Skeletal muscle satellite cell (primary cell): ENCODE data around the gene TTLL12.

Experiments
- H3K27me3 ChIP-seq: 2 replicates; pipeline ENCODE4 v1.7.0; 2013; ENCODE audit warnings: low read length; ENCODE audit not compliant: control insufficient read depth, insufficient read depth
- H3K36me3 ChIP-seq: 2 replicates; pipeline ENCODE4 v1.7.0; 2013; ENCODE audit warnings: mild to moderate bottlenecking, control low read depth, low read length; ENCODE audit not compliant: insufficient read depth
- H3K4me1 ChIP-seq: 2 replicates; pipeline ENCODE4 v1.7.0; 2013; ENCODE audit warnings: low read length; ENCODE audit not compliant: control insufficient read depth, insufficient read depth
- H3K4me2 ChIP-seq: 2 replicates; pipeline ENCODE4 v1.7.0; 2013; ENCODE audit warnings: mild to moderate bottlenecking, low read length
- H3K4me3 ChIP-seq: 2 replicates; pipeline ENCODE4 v1.7.0; 2013; ENCODE audit warnings: low read length
- H3K9ac ChIP-seq: 2 replicates; pipeline ENCODE4 v1.7.0; 2013; ENCODE audit warnings: mild to moderate bottlenecking, low read depth, low read length, moderate library complexity
- H3K9me3 ChIP-seq: replicated peaks from 2 replicates; pipeline ENCODE4 v1.7.0; 2013; ENCODE audit warnings: mild to moderate bottlenecking, control low read depth, low read length

The TTLL12 gene

DNA sequence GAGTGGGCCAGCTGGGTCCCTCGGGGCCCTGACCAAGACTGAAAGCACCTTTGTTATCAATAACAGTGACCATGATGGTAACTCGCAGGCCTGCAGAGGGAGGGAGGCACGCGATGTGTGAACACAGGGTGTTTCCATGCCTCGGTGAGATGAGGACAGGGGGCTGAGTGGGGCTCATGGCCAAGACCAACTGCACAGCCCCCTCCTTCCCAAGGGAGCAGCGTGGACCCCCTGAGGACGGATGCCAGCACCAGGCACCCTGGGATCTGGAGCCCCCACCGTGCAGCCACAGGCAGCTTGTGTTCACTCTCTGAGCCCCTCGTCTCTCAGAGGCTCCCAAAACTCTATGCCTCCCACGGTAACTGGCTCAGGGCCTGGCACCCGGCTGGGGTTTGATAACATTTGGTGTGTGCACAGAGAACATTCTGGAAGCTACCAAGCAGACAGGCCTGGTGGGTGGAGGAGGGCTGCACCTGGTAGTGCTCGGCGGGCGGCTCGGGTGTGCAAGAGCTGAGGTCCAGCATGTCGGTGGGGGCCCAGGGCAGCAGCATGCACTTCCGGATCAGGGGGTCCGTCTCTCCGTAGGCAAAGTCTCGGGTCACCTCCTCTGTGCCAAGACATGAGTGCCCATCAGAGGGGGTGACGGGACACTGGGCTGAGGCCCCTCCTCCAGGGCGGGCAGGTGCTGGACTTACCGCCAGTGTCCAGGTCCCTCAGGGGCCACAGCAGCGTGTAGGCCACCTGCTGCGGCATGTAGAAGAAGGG lies 7.6 kb downstream of the TTLL12 start:
- H3K4me2 ChIP-seq, result no peak overlapping the region
- peaks cover 27% of the 10 kb centered on the region for H3K36me3 ChIP-seq
- no peak overlapping the region for H3K4me3 ChIP-seq
- H3K4me1 ChIP-seq, result peaks cover 9% of the 10 kb centered on the region
- no peaks in the 10 kb centered on the region for H3K9me3 ChIP-seq
- H3K27me3 ChIP-seq, result no peaks in the 10 kb centered on the region
- no peak overlapping the region for H3K9ac ChIP-seq

DNA sequence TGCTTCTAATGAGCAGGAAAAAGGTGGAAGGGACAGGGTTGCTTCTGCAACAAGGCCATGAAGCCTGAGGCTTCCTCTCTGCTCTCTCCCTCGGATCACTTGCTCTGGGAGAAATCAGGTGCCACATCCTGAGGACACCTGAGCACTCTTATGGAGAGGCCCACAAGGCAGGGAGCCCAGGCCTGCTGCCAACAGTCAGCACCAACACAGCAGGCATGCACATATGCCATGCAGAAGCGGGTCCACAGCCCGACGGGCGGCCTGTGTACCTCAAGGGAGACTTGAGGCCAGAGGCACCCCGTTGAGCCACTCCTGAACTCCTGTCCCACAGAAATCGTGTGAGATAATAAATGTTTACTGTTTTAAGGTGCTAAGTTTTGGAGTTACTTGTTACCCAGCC lies 9.5 kb downstream of the TTLL12 start:
- H3K36me3 ChIP-seq, result peaks cover 34% of the 10 kb centered on the region
- no peak overlapping the region for H3K9ac ChIP-seq
- no peaks in the 10 kb centered on the region for H3K27me3 ChIP-seq
- no peak overlapping the region for H3K4me3 ChIP-seq
- H3K4me2 ChIP-seq, result no peak overlapping the region
- H3K4me1 ChIP-seq, result no peaks in the 10 kb centered on the region
- no peaks in the 10 kb centered on the region for H3K9me3 ChIP-seq

DNA sequence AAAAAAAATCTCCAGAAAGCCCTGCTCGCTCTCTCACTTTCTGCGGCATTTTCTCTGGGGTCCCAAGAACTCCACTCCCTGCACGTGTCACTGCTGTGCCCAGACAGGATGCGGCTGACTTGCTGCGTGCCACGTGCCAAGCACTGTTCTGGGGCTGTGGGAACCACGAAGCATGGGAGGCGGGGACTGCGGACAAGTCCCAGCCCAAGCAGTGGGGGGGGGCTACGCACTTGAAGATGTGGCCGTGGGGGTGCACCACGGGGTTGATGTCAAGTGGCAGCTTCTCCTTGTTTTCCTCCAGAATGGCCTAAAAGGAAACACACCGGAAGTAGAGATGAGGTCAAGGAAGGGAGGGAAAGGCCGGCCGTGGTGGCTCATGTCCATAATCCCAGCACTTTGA lies 10.8 kb downstream of the TTLL12 start:
- no peak overlapping the region for H3K9ac ChIP-seq
- no peak overlapping the region for H3K4me2 ChIP-seq
- no peak overlapping the region for H3K4me3 ChIP-seq
- no peaks in the 10 kb centered on the region for H3K9me3 ChIP-seq
- no peaks in the 10 kb centered on the region for H3K4me1 ChIP-seq
- no peaks in the 10 kb centered on the region for H3K27me3 ChIP-seq
- peaks cover 43% of the 10 kb centered on the region for H3K36me3 ChIP-seq

DNA sequence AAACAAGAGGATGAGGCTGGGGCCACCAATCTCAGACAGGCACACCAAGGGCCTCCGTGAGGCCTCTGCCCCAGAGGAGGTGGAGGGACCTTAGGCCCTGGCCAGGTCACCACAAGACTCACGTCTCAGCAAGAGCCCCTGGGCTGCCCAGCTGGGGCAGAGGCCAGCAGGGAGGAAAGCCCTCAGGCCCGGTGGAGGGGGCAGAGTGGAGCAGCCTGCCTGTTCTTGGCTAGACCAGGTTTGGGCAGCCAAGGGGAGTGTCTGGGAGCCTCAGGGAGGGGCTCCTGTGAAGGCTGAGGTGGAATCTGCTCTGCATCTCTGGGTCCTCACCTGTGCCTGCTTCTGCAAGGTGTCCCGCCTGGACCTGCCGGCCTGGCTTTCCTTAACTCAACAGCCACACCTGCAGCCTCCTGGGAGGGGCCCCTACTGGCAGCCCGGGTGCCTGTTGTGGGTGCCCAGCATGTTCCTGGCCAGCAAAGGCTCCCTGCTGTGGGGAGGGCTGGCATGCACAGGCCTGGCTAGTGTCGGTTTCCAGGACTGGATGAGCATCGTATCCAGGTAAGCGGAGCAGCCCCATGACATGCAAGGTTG lies 11.9 kb downstream of the TTLL12 start:
- no peak overlapping the region for H3K4me2 ChIP-seq
- no peak overlapping the region for H3K9ac ChIP-seq
- H3K36me3 ChIP-seq, result peaks cover 44% of the 10 kb centered on the region
- no peak overlapping the region for H3K4me3 ChIP-seq
- no peaks in the 10 kb centered on the region for H3K9me3 ChIP-seq
- no peaks in the 10 kb centered on the region for H3K4me1 ChIP-seq
- H3K27me3 ChIP-seq, result no peaks in the 10 kb centered on the region

DNA sequence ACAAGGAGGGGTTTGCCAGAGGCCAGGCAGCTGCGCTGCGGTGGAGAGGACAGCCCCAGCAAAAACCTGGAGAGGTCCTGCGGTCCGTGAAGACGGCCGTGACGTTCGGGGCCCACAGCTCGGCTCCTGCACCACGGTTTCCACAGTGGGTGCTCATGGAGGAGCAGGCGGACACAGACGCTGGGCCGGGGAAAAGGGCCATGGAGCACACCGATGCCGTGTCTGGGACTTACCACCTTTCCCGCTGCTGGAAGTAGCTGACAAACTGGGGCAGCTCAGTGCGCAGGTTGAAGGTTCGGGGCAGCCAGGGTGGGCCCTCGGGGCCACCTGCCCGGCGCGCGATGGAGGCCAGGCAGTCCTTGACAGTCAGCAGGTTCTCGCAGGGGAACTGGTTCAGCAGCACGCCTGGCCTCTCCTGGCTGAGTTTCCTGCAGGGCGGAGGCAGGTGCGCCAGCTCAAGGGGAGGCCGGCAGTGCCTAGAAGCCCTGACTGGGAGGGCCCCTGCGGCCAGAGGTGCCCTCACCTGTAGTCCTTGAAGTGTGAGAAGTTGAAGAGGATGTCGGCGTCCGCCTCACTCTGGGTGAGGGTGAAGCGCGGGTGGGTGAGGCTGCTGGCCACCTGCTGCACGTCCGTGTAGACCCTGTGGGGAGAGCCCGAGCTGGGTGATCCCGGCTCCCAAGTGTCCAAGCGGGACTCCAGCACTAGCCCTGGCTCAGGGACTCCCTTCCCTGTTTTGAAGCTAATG lies 12.8 kb downstream of the TTLL12 start:
- Histone ChIP-seq H3K9ac (no peak overlapping the region), H3K4me1 (no peaks in the 10 kb centered on the region)

DNA sequence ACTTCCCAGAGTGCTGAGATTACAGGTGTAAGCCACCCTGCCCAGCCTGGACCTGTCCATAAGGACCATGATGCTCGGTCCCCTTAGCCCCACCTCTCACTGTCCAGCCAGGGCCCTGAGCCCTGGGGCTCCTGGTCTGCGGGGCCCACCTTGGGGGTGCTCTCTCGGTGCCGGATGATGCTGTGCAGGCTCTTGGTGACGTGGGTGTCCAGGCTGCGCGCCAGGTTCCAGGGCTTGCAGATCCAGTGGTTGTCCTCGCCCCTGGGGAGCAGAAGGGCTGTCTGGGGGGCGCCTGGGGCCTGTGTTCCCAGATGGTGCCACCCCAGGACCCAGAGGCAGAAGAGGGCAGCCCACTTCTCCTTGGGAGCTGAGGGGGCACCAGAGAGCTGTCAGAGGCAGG lies 13.4 kb downstream of the TTLL12 start:
- H3K9ac ChIP-seq, result no peak overlapping the region
- no peak overlapping the region for H3K4me2 ChIP-seq
- H3K9me3 ChIP-seq, result no peaks in the 10 kb centered on the region
- H3K27me3 ChIP-seq, result no peaks in the 10 kb centered on the region
- no peaks in the 10 kb centered on the region for H3K4me1 ChIP-seq
- no peak overlapping the region for H3K4me3 ChIP-seq
- peaks cover 33% of the 10 kb centered on the region for H3K36me3 ChIP-seq

More for the DNA sequence above, 12.8 kb downstream of the TTLL12 start:
- Histone ChIP-seq H3K4me2 (no peak overlapping the region), H3K36me3 (peaks cover 38% of the 10 kb centered on the region), H3K4me3 (no peak overlapping the region), H3K27me3 (no peaks in the 10 kb centered on the region), H3K9me3 (no peaks in the 10 kb centered on the region)

DNA sequence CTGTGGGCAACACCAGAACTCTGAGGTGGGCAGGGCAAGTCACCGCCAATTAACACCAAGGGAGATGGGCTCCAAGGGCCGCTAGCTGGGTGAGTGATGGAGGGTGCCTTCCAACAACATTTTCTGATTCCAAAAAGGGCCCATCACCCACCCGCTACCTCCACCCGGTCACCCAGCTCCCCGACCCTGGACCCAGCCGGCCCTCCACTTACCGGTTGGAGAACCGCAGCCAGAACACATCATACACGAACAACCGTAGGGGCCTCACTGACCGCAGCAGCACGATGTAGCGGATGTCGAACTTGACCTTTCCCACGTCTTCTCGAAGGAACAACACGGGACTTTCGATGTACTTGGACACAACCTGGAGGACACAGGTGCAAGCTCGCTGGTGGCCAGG lies 14.7 kb downstream of the TTLL12 start:
- Histone ChIP-seq H3K9me3 (no peaks in the 10 kb centered on the region), H3K9ac (no peak overlapping the region), H3K4me2 (no peak overlapping the region), H3K27me3 (no peaks in the 10 kb centered on the region), H3K4me3 (no peak overlapping the region), H3K36me3 (peaks cover 33% of the 10 kb centered on the region), H3K4me1 (no peaks in the 10 kb centered on the region)

DNA sequence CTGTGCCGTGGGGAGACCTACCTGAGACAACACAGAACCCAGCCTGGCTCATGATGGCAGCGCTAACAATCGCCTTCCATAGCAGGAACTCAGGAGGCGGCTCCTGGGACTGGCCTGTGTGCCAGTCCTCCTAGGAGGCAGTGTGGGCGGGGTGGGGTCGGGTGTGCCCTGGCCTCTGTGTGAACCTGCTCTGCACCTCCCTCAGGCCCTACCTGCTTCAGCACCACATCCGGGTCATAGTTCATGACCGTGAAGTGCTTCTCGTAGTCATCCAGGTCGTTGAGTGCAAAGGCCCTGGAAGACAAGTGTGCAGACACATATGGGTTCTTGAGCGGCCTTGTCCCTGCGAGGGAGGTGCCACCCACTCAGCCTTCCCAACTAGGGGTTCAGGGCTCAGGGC lies 15.3 kb downstream of the TTLL12 start:
- Histone ChIP-seq H3K27me3 (no peaks in the 10 kb centered on the region), H3K4me2 (no peak overlapping the region), H3K9ac (no peak overlapping the region), H3K9me3 (no peaks in the 10 kb centered on the region), H3K36me3 (peaks cover 33% of the 10 kb centered on the region), H3K4me3 (no peak overlapping the region), H3K4me1 (no peaks in the 10 kb centered on the region)

DNA sequence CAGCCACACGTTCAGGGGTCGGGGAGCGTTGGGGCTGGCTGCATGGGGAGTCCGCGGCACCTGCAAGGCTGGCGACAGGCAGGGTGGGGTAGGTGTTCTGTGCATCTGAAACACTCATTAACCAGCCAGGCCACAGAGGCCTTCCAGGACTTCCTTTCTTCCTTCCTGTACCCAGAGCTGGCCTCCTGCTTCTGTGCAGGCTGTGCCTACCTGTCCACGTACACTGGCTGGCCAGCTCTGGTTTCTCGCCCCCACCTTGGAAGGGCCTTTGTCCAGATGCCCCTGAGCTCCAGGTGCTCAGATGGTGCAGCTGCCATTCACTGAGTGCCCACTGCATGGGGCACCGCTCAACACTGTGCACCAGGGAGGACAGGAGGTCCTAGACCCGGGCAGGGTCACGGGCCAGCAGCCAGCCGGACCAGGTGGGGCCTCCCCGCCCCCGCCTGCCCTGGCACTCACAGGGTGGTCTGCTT lies 15.9 kb downstream of the TTLL12 start:
- Histone ChIP-seq H3K36me3 (peaks cover 33% of the 10 kb centered on the region), H3K4me2 (no peak overlapping the region), H3K9me3 (no peaks in the 10 kb centered on the region), H3K27me3 (no peaks in the 10 kb centered on the region), H3K9ac (no peak overlapping the region), H3K4me3 (no peak overlapping the region), H3K4me1 (no peaks in the 10 kb centered on the region)

DNA sequence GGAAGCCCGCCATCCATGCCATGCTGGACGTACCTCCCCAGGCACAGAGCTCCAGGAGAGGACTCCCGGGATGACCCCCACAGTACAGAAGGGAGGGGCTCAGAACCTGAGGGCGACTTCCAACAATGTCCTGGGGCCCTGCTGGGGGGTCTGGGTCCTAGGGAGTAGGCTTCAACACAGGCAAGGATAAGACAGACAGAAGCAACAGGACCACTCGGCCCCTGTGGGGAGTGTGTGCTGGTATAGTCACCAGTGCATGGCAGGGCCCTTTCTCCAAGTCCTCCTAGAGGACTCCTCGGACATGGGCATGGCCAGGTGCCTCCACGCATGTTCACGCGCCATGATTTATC lies 16.8 kb downstream of the TTLL12 start:
- Histone ChIP-seq H3K4me1 (no peaks in the 10 kb centered on the region), H3K36me3 (peaks cover 31% of the 10 kb centered on the region), H3K9me3 (no peaks in the 10 kb centered on the region), H3K4me2 (no peak overlapping the region), H3K4me3 (no peak overlapping the region), H3K27me3 (no peaks in the 10 kb centered on the region), H3K9ac (no peak overlapping the region)

DNA sequence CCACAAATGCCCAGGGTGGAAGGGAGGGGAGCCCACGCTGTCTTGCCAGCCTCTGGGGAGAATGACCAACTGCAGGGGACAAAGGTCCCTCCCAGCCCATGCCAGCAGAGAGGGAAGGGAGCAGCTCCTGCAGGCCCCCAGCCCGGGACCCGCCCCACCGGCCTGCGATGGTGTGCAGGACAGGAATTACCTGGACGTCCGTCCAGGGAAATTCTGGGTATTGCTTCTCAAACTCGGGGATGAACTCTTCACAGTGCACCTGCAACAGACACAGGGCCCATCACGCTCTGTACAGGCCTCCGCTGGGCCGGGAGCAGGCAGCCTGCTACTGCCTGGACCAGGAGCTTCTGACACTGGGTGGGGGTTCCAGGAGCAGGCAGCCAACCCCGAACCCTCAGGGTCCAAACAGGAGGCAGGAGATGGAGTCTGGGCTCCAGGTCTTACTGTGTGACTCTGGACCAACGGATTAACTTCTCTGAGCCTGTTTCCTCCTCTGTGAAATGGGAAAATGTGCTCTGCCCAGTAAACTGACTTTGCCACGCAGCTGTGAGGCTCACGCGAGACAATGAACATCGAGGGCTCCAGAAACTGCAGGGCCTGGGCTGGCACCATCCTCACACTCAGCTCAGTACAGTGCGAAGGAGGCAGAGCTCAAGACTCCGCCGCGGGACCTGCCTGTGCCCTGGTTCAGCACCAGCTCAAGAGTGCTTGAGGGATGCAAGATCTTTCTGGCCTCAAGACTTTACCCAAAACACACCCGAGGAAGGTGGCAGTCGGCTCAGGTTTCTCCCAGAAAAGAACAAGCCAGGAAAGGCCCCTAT lies 17.4 kb downstream of the TTLL12 start:
- Histone ChIP-seq H3K4me3 (no peak overlapping the region), H3K4me1 (no peaks in the 10 kb centered on the region), H3K9ac (no peak overlapping the region), H3K27me3 (no peaks in the 10 kb centered on the region), H3K4me2 (no peak overlapping the region), H3K9me3 (no peaks in the 10 kb centered on the region), H3K36me3 (peaks cover 30% of the 10 kb centered on the region)
